IPS DF 4.7 (cell line): ENCODE data around the gene LTBP3.
"Not testable (repeated sequence)": the region's sequence is repeated elsewhere in the genome, so short reads cannot be mapped to it uniquely, and the experiment has no call there.

ENCODE experiments used
- DNase-seq: peaks from one replicate; pipeline ENCODE4 v3.0.0-alpha.2; 2013; ENCODE audit warnings: low spot score; ENCODE audit errors: extremely low read depth

LTBP3 gene

GRCh38 chr11:65537296-65537597 is 20.9 kb downstream of the LTBP3 start:
- no peak for DNase-seq

GRCh38 chr11:65536412-65537295 is 21.5 kb downstream of the LTBP3 start:
- no peak for DNase-seq

GRCh38 chr11:65535102-65535501 is 23.1 kb downstream of the LTBP3 start:
- no peak for DNase-seq

- no peak for DNase-seq
Measured at GRCh38 chr11:65532388-65533064, 25.6 kb downstream of the LTBP3 start.

GRCh38 chr11:65530157-65530496 is 28.0 kb downstream of the LTBP3 start:
- DNase-seq = no peak

GRCh38 chr11:65529475-65530156 is 28.5 kb downstream of the LTBP3 start:
- no peak for DNase-seq

- no peak for DNase-seq
Measured at GRCh38 chr11:65528819-65529350, 29.3 kb downstream of the LTBP3 start.

- no peak for DNase-seq
Measured at GRCh38 chr11:65526744-65527143, 31.4 kb downstream of the LTBP3 start.

GRCh38 chr11:65525546-65526480 is 32.3 kb downstream of the LTBP3 start:
- DNase-seq = no peak

GRCh38 chr11:65524741-65525545 is 33.2 kb downstream of the LTBP3 start, which contains the start of gene SCYL1:
Gene SCYL1 (plus strand): TSS chr11:65525083. CDS start chr11:65525154, 71 bp downstream.
- DNase-seq = no peak

GRCh38 chr11:65524014-65524740 is 34.0 kb downstream of the LTBP3 start:
- no peak for DNase-seq

GRCh38 chr11:65523631-65523968 is 34.6 kb downstream of the LTBP3 start:
- DNase-seq = not testable (repeated sequence)

- DNase-seq = not testable (repeated sequence)
Measured at GRCh38 chr11:65522718-65523630, 35.2 kb downstream of the LTBP3 start.

- not testable (repeated sequence) for DNase-seq
Measured at GRCh38 chr11:65521777-65522521, 36.2 kb downstream of the LTBP3 start.

- not testable (repeated sequence) for DNase-seq
Measured at GRCh38 chr11:65518941-65519549, 39.1 kb downstream of the LTBP3 start.

GRCh38 chr11:65516135-65516968 is 41.8 kb downstream of the LTBP3 start:
- DNase-seq = no peak
